Parathyroid adenoma (tissue), 2 donors: ENCODE data around the gene CCDC124.
"Not testable (repeated sequence)": the region's sequence is repeated elsewhere in the genome, so short reads cannot be mapped to it uniquely, and the experiment has no call there.

Experiments
- H2AFZ ChIP-seq: fragments of 300-600 bp; sonication (generic); one replicate; pipeline ENCODE4 v1.7.0; 2017; ENCODE audit warnings: antibody characterized with exemption, mild to moderate bottlenecking
- H3K27ac ChIP-seq: fragments of 300-600 bp; sonication (generic); one replicate; pipeline ENCODE4 v1.7.0; 2017
- H3K27me3 ChIP-seq: fragments of 300-600 bp; sonication (generic); one replicate; pipeline ENCODE4 v1.7.0; 2017; ENCODE audit warnings: low read length; ENCODE audit not compliant: control insufficient read depth, insufficient read depth
- H3K36me3 ChIP-seq: fragments of 300-600 bp; sonication (generic); one replicate; pipeline ENCODE4 v1.7.0; 2017; ENCODE audit warnings: low read length; ENCODE audit not compliant: control insufficient read depth, insufficient read depth
- H3K4me1 ChIP-seq: fragments of 300-600 bp; sonication (generic); one replicate; pipeline ENCODE4 v1.7.0; 2017; ENCODE audit warnings: control low read depth
- H3K4me2 ChIP-seq: fragments of 300-600 bp; sonication (generic); one replicate; pipeline ENCODE4 v1.7.0; 2017; ENCODE audit warnings: low read length
- H3K4me3 ChIP-seq: fragments of 300-600 bp; sonication (generic); one replicate; pipeline ENCODE4 v1.7.0; 2017; ENCODE audit warnings: low read depth, low read length
- H3K79me2 ChIP-seq: fragments of 300-600 bp; sonication (generic); one replicate; pipeline ENCODE4 v1.7.0; 2017; ENCODE audit warnings: control low read depth
- H3K9ac ChIP-seq: fragments of 300-600 bp; sonication (generic); one replicate; pipeline ENCODE4 v1.7.0; 2017; ENCODE audit warnings: mild to moderate bottlenecking
- H3K9me3 ChIP-seq: fragments of 300-600 bp; sonication (generic); one replicate; pipeline ENCODE4 v1.7.0; 2017; ENCODE audit warnings: low read length; ENCODE audit not compliant: control insufficient read depth
- TF ChIP-seq, protein P1 (sequence below): fragments of 300-600 bp; sonication (generic); IDR thresholded peaks from one replicate; pipeline ENCODE4 v1.7.0; 2017; ENCODE audit warnings: antibody characterized with exemption, mild to moderate bottlenecking
- donor health status: primary hyperparathyroidism.

Gene CCDC124

DNA sequence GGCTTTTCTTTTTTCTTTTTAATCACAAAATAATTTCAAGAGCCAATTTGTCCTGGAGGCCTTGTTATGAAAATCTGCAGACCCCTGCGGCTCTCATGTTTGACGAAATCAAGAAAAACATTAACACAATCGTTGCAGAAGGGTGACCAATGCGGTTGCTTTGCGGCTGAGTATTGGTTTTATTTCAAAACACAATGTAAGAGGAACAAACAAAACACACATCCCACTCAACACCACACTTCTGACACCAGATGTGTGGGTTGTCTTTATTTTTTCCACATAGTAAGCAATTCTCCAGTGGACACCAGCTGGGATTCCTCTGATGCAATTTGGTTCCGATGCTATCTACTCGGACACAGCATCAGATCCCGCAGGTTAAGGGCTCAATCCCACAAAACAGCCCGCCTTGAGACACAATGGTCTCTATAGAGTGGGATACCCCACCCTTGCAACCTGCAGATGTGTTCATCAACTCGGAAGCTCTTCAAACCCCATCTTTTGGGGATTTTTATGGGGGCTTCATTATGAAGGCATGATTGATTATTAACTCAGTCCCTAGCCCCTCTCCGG lies 21.9 kb upstream of the CCDC124 start:
- no peak overlapping the region for H3K4me3 ChIP-seq
- no peaks in the 10 kb centered on the region for H3K9me3 ChIP-seq
- TF ChIP-seq, protein P1, sequence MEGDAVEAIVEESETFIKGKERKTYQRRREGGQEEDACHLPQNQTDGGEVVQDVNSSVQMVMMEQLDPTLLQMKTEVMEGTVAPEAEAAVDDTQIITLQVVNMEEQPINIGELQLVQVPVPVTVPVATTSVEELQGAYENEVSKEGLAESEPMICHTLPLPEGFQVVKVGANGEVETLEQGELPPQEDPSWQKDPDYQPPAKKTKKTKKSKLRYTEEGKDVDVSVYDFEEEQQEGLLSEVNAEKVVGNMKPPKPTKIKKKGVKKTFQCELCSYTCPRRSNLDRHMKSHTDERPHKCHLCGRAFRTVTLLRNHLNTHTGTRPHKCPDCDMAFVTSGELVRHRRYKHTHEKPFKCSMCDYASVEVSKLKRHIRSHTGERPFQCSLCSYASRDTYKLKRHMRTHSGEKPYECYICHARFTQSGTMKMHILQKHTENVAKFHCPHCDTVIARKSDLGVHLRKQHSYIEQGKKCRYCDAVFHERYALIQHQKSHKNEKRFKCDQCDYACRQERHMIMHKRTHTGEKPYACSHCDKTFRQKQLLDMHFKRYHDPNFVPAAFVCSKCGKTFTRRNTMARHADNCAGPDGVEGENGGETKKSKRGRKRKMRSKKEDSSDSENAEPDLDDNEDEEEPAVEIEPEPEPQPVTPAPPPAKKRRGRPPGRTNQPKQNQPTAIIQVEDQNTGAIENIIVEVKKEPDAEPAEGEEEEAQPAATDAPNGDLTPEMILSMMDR = no peak
- no peaks in the 10 kb centered on the region for H3K27me3 ChIP-seq
- no peak overlapping the region for H3K4me2 ChIP-seq
- H3K79me2 ChIP-seq = no peaks in the 10 kb centered on the region
- H2AFZ ChIP-seq = no peak overlapping the region
- no peak overlapping the region for H3K9ac ChIP-seq
- H3K27ac ChIP-seq = no peak overlapping the region
- H3K36me3 ChIP-seq = no peaks in the 10 kb centered on the region
- no peaks in the 10 kb centered on the region for H3K4me1 ChIP-seq

DNA sequence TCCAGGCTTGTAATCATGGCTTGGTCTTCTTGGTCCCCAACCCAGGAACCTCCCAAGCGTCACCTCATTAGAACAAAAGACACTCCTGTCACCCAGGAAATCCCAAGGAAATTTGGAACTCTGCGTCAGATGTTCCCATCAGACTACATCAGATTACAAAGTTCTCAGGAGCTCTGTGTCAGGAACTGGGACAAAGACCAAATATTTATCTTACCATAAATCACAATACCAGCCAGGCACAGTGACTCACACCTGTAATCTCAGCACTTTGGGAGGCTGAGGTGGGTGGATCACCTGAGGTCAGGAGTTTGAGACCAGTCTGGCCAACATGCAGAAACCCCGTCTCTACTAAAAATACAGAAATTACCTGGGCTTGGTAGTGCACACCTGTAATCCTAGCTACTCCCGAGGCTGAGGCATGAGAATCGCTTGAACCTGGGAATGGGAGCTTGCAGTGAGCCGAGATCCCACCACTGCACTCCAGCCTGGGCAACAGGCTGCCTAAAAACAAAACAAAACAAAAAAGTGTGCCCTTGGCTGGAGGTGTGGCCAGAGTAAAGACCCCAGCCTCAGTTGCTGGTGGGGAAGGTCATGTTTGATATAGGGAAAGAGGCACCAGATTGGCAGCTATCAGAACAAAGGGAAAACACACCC lies 16.7 kb upstream of the CCDC124 start:
- Histone ChIP-seq H3K4me2 (no peak overlapping the region), H3K27me3 (no peaks in the 10 kb centered on the region), H3K27ac (no peak overlapping the region), H3K4me1 (no peaks in the 10 kb centered on the region), H3K79me2 (no peaks in the 10 kb centered on the region), H2AFZ (no peak overlapping the region), H3K4me3 (no peak overlapping the region), H3K36me3 (no peaks in the 10 kb centered on the region), H3K9me3 (no peaks in the 10 kb centered on the region), H3K9ac (no peak overlapping the region)
- TF ChIP-seq, protein P1 = no peak

DNA sequence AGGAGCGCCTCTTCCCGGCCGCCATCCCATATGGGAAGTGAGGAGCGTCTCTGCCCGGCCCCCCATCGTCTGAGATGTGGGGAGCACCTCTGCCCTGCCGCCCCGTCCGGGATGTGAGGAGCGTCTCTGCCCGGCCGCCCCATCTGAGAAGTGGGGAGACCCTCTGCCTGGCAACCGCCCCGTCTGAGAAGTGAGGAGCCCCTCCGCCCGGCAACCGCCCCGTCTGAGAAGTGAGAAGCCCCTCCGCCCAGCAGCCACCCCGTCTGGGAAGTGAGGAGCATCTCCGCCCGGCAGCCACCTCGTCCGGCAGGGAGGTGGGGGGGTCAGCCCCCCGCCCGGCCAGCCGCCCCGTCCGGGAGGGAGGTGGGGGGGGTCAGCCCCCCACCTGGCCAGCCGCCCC lies 14.7 kb upstream of the CCDC124 start:
- H3K4me3 ChIP-seq, H3K27ac ChIP-seq, H3K9ac ChIP-seq, H3K27me3 ChIP-seq, H2AFZ ChIP-seq, H3K4me2 ChIP-seq, H3K36me3 ChIP-seq, H3K4me1 ChIP-seq, H3K79me2 ChIP-seq, H3K9me3 ChIP-seq: not testable (repeated sequence)

DNA sequence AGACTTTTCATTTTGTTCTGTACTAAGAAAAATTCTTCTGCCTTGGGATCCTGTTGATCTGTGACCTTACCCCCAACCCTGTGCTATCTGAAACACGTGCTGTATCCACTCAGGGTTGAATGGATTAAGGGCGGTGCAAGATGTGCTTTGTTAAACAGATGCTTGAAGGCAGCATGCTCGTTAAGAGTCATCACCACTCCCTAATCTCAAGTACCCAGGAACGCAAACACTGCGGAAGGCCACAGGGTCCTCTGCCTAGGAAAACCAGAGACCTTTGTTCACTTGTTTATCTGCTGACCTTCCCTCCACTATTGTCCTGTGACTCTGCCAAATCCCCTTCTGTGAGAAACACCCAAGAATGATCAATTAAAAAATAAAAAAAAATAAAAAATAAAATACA lies 13.7 kb upstream of the CCDC124 start:
- H3K9ac ChIP-seq, H3K27ac ChIP-seq, H3K9me3 ChIP-seq, H2AFZ ChIP-seq, H3K27me3 ChIP-seq, H3K79me2 ChIP-seq, H3K4me2 ChIP-seq, H3K4me3 ChIP-seq, H3K4me1 ChIP-seq, H3K36me3 ChIP-seq: not testable (repeated sequence)

DNA sequence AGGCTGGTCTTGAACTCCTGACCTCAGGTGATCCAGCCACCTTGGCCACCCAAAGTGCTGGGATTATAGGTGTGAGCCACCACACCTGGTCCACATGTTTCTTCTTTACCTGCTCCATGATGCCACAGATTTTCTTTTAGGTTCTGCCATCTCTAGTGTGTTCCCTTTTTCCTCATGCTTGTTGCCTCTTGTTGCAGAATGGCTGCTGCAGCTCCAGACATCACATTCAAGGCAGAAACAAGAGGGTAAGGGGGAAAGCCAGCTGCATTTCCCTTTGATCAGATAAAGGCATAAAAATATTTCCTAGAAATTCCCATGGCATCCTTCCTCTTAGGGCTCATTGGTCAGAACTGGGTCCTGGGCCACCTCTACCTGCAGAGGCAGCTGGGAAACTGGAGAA lies 12.3 kb upstream of the CCDC124 start:
- TF ChIP-seq, protein P1 = no peak
- Histone ChIP-seq H3K9ac (no peak overlapping the region), H3K4me3 (no peak overlapping the region), H3K27me3 (no peaks in the 10 kb centered on the region), H3K4me2 (no peak overlapping the region), H3K4me1 (no peaks in the 10 kb centered on the region), H3K27ac (no peak overlapping the region), H3K36me3 (no peaks in the 10 kb centered on the region), H3K9me3 (no peaks in the 10 kb centered on the region), H2AFZ (no peak overlapping the region), H3K79me2 (no peaks in the 10 kb centered on the region)

DNA sequence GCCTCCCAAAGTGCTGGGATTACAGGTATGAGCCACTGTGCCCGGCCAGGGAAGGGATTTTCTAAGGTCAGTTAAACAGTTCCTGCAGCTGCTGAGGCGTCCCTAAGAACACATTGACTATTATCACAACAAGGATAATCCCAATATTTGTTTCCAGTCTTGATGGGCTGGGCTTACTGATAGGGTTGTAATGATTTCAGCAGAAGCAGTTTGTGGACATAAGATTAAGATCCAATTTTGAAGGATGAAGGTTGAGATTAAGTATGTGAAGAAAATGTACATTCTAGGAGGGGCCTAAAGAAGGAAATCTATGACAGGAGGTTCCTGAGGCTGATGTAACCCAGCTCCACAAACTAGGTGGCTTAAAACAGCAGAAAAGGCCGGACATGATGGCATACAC lies 10.7 kb upstream of the CCDC124 start:
- no peak overlapping the region for H3K27ac ChIP-seq
- H3K4me1 ChIP-seq = no peaks in the 10 kb centered on the region
- no peak overlapping the region for H3K4me2 ChIP-seq
- H3K27me3 ChIP-seq = no peaks in the 10 kb centered on the region
- no peak overlapping the region for H3K9ac ChIP-seq
- H3K36me3 ChIP-seq = no peaks in the 10 kb centered on the region
- no peaks in the 10 kb centered on the region for H3K9me3 ChIP-seq
- H3K4me3 ChIP-seq = no peak overlapping the region
- TF ChIP-seq, protein P1 = no peak
- H2AFZ ChIP-seq = no peak overlapping the region
- no peaks in the 10 kb centered on the region for H3K79me2 ChIP-seq
